Measurements from ENCODE around the gene ZNF816.
"Not testable (repeated sequence)": the region's sequence is repeated elsewhere in the genome, so short reads cannot be mapped to it uniquely, and the experiment has no call there.

ZNF816 gene

GRCh38 chr19:52987221-52987620 is 24.5 kb upstream of the ZNF816 start:
- Histone ChIP-seq H3K4me2 (ENCODE audit: low read depth, low read length) (no peak overlapping the region), H3K27ac (ENCODE audit: low read length) (no peak overlapping the region), H3K9me2 (replicated peaks; ENCODE audit: insufficient read depth, low read length) (no peaks in the 10 kb centered on the region), H3K4me3 (ENCODE audit: low read length) (no peak overlapping the region), H3K9ac (ENCODE audit: low read length) (no peak overlapping the region), H3F3A (ENCODE audit: insufficient read depth, low read length) (no peaks in the 10 kb centered on the region), H3K79me2 (ENCODE audit: low read length) (no peaks in the 10 kb centered on the region), H4K20me1 (ENCODE audit: insufficient read depth, low read length) (no peaks in the 10 kb centered on the region), H3K27me3 (replicated peaks; ENCODE audit: insufficient read depth, low read length) (no peaks in the 10 kb centered on the region), H3K36me3 (replicated peaks; ENCODE audit: insufficient read depth, low read length) (no peaks in the 10 kb centered on the region), H3K4me1 (ENCODE audit: low read length) (no peaks in the 10 kb centered on the region), H3K9me3 (replicated peaks; ENCODE audit: insufficient read depth, low read length) (no peaks in the 10 kb centered on the region), H2AFZ (ENCODE audit: low read length) (no peak overlapping the region)
- TF ChIP-seq EZH2phosphoT487 (IDR thresholded peaks at IDR 0.05; ENCODE audit: low read length) (no peak), EZH2 (optimal IDR thresholded peaks at IDR 0.05; ENCODE audit: low read depth, low read length) (no peak)
- TF ChIP-seq, protein P1, sequence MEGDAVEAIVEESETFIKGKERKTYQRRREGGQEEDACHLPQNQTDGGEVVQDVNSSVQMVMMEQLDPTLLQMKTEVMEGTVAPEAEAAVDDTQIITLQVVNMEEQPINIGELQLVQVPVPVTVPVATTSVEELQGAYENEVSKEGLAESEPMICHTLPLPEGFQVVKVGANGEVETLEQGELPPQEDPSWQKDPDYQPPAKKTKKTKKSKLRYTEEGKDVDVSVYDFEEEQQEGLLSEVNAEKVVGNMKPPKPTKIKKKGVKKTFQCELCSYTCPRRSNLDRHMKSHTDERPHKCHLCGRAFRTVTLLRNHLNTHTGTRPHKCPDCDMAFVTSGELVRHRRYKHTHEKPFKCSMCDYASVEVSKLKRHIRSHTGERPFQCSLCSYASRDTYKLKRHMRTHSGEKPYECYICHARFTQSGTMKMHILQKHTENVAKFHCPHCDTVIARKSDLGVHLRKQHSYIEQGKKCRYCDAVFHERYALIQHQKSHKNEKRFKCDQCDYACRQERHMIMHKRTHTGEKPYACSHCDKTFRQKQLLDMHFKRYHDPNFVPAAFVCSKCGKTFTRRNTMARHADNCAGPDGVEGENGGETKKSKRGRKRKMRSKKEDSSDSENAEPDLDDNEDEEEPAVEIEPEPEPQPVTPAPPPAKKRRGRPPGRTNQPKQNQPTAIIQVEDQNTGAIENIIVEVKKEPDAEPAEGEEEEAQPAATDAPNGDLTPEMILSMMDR (IDR thresholded peaks at IDR 0.05; ENCODE audit: low read length), result no peak
- no peak for DNase-seq

DNA sequence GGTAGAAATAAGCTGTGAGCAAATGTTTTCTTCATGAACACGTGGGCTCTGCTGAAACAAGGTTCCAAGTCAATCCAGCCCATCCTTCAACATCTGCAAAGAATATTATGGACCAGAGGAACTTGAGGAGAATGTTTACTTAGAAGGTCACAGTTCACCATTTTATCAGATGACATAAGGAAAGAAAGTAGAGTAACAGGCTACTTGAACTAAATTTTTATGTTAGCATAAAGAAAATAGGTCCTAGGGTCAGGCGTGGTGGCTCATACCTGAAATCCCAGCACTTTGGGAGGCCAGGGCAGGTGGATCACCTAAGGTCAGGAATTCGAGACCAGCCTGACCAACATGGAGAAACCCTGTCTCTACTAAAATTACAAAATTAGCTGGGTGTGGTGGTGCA is 20.5 kb upstream of the ZNF816 start:
- H3K36me3 ChIP-seq (replicated peaks; ENCODE audit: insufficient read depth, low read length); H3K9me3 ChIP-seq (replicated peaks; ENCODE audit: insufficient read depth, low read length); H3K9me2 ChIP-seq (replicated peaks; ENCODE audit: insufficient read depth, low read length): not testable (repeated sequence)

GRCh38 chr19:52981329-52981728 is 18.6 kb upstream of the ZNF816 start:
- H3K9ac ChIP-seq (ENCODE audit: low read length), result no peak overlapping the region
- H3K36me3 ChIP-seq (replicated peaks; ENCODE audit: insufficient read depth, low read length), result no peaks in the 10 kb centered on the region
- H3K4me3 ChIP-seq (ENCODE audit: low read length), result no peak overlapping the region
- no peak overlapping the region for H2AFZ ChIP-seq (ENCODE audit: low read length)
- H3K27me3 ChIP-seq (replicated peaks; ENCODE audit: insufficient read depth, low read length), result no peaks in the 10 kb centered on the region
- no peak for DNase-seq
- no peaks in the 10 kb centered on the region for H3K4me1 ChIP-seq (ENCODE audit: low read length)
- no peaks in the 10 kb centered on the region for H3K9me3 ChIP-seq (replicated peaks; ENCODE audit: insufficient read depth, low read length)
- H3K4me2 ChIP-seq (ENCODE audit: low read depth, low read length), result no peak overlapping the region
- H3F3A ChIP-seq (ENCODE audit: insufficient read depth, low read length), result no peaks in the 10 kb centered on the region
- no peaks in the 10 kb centered on the region for H4K20me1 ChIP-seq (ENCODE audit: insufficient read depth, low read length)
- TF ChIP-seq EZH2phosphoT487 (IDR thresholded peaks at IDR 0.05; ENCODE audit: low read length) (no peak), EZH2 (optimal IDR thresholded peaks at IDR 0.05; ENCODE audit: low read depth, low read length) (no peak)
- TF ChIP-seq, protein P1 (IDR thresholded peaks at IDR 0.05; ENCODE audit: low read length), result no peak
- H3K27ac ChIP-seq (ENCODE audit: low read length), result no peak overlapping the region
- H3K9me2 ChIP-seq (replicated peaks; ENCODE audit: insufficient read depth, low read length), result no peaks in the 10 kb centered on the region
- no peaks in the 10 kb centered on the region for H3K79me2 ChIP-seq (ENCODE audit: low read length)

More for the DNA sequence above, 20.5 kb upstream of the ZNF816 start:
- H3F3A ChIP-seq (ENCODE audit: insufficient read depth, low read length); H3K4me2 ChIP-seq (ENCODE audit: low read depth, low read length); H3K4me3 ChIP-seq (ENCODE audit: low read length); H2AFZ ChIP-seq (ENCODE audit: low read length); H3K79me2 ChIP-seq (ENCODE audit: low read length); H4K20me1 ChIP-seq (ENCODE audit: insufficient read depth, low read length); H3K27ac ChIP-seq (ENCODE audit: low read length); DNase-seq; H3K9ac ChIP-seq (ENCODE audit: low read length); H3K27me3 ChIP-seq (replicated peaks; ENCODE audit: insufficient read depth, low read length); H3K4me1 ChIP-seq (ENCODE audit: low read length): not testable (repeated sequence)

GRCh38 chr19:52967772-52968171 is 5.1 kb upstream of the ZNF816 start:
- Histone ChIP-seq H3K4me1 (ENCODE audit: low read length) (no peaks in the 10 kb centered on the region), H4K20me1 (ENCODE audit: insufficient read depth, low read length) (no peaks in the 10 kb centered on the region), H3K9me2 (replicated peaks; ENCODE audit: insufficient read depth, low read length) (no peaks in the 10 kb centered on the region), H2AFZ (ENCODE audit: low read length) (no peak overlapping the region), H3K27ac (ENCODE audit: low read length) (no peak overlapping the region), H3K27me3 (replicated peaks; ENCODE audit: insufficient read depth, low read length) (no peaks in the 10 kb centered on the region), H3K9me3 (replicated peaks; ENCODE audit: insufficient read depth, low read length) (no peaks in the 10 kb centered on the region), H3F3A (ENCODE audit: insufficient read depth, low read length) (no peaks in the 10 kb centered on the region), H3K36me3 (replicated peaks; ENCODE audit: insufficient read depth, low read length) (no peaks in the 10 kb centered on the region), H3K79me2 (ENCODE audit: low read length) (no peaks in the 10 kb centered on the region), H3K4me3 (ENCODE audit: low read length) (no peak overlapping the region), H3K9ac (ENCODE audit: low read length) (no peak overlapping the region), H3K4me2 (ENCODE audit: low read depth, low read length) (no peak overlapping the region)
- no peak for TF ChIP-seq EZH2 (optimal IDR thresholded peaks at IDR 0.05; ENCODE audit: low read depth, low read length)
- no peak for TF ChIP-seq EZH2phosphoT487 (IDR thresholded peaks at IDR 0.05; ENCODE audit: low read length)
- TF ChIP-seq, protein P1 (IDR thresholded peaks at IDR 0.05; ENCODE audit: low read length), result no peak
- no peak for DNase-seq
